Right renal pelvis (tissue), 4 donors: Measurements from ENCODE around the gene ZFYVE19. TPM values are rescaled to one million over a fixed set of nuclear protein-coding genes. Genes with fewer than 3 reads are reported as not detected.
"Not testable (repeated sequence)": the region's sequence is repeated elsewhere in the genome, so short reads cannot be mapped to it uniquely, and the experiment has no call there.

Experiments used
- DNase-seq, 4 donors: peaks; one replicate each; pipeline ENCODE4 v3.0.0-alpha.2; 2013; ENCODE audit warnings: low read depth in 4 of 4, low spot score in 3 of 4, missing footprints in 1 of 4
- polyA plus RNA-seq, 4 donors: library from polyadenylated mRNA; unstranded; fragments of 120-200 nt; gene quantifications; one replicate each; pipeline ENCODE4 v1.2.1, GENCODE V29; 2013; ENCODE audit not compliant: insufficient read length in 4 of 4

ZFYVE19 gene
- polyA plus RNA-seq, 4 donors: 25.4 to 28.4 (median 28.0) TPM

DNA sequence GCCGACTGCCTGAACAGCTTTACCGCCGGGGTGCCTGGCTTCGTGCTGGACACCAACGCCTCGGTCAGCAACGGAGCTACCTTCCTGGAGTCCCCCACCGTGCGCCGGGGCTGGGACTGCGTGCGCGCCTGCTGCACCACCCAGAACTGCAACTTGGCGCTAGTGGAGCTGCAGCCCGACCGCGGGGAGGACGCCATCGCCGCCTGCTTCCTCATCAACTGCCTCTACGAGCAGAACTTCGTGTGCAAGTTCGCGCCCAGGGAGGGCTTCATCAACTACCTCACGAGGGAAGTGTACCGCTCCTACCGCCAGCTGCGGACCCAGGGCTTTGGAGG is 37.8 kb downstream of the ZFYVE19 start:
- DNase-seq: no peak

DNA sequence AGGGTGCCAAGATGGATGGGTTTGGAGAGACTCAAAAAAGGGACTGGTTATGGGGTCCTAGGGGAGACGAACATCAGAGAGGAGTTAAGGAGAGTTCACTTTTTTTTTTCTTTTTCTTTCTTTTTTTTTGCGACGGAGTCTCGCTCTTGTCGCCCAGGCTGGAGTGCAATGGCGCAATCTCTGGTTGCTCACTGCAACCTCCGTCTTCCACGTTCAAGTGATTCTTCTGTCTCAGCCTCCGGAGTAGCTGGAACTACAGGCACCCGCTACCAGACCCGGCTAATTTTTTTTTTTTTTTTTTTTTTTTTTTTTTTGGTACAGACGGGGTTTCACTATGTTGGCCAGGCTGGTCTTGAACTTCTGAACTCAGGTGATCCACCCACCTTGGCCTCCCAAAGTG is 38.1 kb downstream of the ZFYVE19 start:
- DNase-seq: no peak

DNA sequence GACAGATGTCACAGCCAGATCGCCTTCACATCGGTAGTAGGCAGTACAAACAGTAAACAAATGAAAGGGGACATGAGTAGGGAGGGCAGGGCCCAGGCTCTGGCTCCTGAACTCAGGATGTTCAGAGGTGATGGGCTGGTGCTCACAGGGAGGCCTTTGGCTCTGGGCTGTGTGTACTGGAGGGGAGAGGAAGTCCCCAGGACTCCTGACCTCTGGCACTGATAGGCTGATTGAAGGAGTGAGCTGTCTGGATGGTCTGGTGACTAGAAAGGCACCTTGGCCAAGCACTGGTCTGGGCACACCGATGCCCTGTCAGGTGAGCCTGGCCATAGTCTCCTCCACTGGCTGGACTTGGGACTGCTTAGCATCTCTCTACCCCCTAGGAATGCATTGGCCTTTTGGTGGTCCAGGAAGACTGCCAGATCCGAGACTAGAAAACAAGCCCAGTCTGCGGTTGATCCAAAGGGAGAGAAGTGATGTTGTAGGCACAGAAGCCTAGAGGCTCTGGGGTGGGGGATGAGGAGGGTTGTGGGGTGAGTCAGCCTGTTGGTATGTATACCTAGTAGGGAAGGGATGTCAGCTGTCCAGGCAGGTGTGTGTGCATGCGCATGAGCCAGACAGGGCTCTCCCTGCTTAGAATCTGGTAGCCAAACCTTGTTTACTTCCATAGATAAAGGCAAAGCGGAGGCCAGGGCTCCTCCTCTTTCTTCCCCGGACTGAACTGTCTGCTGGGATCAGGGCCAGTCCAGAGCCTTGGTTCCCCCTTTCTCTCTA is 38.8 kb downstream of the ZFYVE19 start:
- DNase-seq: no peak

DNA sequence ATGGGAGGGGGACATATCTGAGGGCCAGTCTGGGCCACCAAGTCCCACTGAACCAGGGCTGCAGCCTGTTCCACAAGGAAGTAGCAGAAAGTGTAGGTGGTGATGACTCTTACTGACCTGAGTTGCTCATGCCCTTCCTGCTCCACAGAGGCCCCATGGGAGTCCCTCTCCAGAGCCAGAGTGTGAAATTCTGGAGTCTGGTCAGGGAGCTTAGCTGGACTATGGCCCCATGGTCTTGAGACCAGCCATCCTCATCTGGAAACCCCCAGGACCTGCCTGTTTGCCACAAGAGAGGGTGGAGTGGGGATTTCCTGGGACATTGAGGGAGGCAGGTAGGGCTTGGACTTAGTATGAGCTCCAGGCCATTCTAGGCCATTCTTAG is 39.9 kb downstream of the ZFYVE19 start:
- no peak for DNase-seq

DNA sequence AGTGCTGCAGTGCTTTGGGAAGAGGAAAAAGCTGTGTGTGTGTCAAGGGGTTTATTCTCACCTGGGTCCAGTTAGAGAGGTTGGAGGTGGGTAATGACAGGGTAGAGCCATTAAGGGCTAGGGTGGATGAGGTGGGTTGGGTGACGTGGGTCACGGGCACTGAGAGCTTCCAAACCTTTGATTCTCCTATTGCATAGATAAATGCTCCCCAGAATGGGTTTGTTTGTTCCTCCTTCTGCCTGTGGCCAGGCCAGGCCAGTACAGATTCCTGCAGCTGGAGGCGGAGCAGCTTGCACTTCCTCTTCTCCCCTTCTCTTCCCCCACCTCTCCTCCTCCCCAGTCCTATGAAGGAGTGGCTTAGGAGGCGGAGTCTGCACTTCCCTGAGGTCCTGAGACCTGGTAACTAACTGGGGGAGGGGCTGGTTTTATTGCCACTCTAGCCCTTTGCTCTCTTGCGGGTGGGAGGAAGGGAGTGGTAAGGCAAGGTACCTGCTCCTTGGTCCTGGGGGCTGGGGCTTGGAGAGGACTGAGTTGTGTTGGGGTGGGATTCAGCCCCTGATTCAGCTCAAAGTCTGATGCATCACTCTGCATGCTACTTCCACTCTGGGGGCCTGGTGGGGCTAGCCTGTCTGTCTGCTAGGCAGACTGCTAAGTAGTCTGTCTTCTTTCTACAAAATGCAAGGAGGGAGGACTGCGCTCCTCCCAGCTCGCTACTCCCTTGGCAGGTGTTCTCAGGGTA is 40.5 kb downstream of the ZFYVE19 start:
- peak in 2 of 4 donors; percentile 77 to 78 for DNase-seq

DNA sequence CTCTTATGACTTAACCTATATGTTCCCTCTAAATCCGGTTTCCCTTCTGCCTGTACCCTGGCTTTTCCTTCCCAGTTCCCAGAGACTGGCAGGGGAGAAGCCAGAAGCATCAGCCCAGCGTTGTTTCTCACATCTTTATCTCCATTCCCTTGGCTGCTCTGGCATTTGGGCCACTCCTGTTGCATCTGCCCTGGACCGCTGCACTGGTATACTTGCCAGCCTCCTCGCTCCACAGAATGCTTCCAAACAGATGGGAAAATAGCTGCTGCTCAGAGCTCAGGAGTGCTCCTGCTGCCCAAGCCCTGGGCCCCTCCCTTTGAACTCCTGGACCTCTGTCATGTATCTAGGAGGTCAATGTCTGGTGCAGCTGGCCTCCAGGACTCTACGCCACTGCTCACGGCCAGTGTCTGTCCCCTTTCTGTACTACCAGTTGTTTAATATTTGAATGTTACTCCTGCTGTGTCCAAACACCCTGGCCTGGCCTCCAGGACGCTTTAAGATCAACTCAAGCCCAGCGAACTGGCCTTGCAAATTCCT is 43.8 kb downstream of the ZFYVE19 start:
- DNase-seq: no peak

DNA sequence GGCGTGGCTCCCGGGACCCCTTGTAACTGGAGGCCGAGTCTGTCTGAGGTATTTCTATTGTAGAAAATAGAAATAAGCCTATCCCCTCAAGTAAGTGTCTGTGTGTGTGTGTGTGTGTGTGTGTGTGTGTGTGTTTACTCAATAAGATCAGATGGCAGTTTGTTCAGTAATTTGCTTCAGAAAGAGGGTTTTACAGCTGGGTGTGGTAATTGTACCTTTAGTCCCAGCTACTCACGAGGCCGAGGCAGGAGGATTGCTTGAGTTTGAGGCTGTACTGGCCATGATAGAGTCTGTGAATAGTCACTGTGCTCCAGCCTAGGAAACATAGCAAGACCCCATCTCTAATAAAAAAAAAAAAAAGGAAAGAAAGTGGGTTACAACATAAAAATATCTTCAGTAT is 45.6 kb downstream of the ZFYVE19 start:
- no peak for DNase-seq

DNA sequence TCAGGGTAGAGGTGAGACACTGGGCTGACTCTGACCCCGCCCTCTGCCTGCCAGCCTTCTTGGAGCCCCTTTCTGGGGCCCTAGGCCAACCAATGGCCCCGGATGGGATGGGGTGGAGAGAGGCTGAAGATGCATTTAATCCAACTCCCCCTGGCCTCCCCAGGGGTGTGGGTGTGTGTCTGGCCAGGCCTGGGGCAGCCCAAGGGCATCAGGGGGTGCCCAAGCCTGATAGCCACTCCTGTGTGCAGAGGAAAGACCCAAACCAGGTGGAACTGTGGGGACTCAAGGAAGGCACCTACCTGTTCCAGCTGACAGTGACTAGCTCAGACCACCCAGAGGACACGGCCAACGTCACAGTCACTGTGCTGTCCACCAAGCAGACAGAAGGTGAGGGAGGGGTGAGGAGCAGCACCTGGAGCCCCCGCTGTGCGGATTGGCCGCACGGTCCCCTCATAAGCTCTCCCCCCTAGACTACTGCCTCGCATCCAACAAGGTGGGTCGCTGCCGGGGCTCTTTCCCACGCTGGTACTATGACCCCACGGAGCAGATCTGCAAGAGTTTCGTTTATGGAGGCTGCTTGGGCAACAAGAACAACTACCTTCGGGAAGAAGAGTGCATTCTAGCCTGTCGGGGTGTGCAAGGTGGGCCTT is 46.5 kb downstream of the ZFYVE19 start:
- DNase-seq: no peak

DNA sequence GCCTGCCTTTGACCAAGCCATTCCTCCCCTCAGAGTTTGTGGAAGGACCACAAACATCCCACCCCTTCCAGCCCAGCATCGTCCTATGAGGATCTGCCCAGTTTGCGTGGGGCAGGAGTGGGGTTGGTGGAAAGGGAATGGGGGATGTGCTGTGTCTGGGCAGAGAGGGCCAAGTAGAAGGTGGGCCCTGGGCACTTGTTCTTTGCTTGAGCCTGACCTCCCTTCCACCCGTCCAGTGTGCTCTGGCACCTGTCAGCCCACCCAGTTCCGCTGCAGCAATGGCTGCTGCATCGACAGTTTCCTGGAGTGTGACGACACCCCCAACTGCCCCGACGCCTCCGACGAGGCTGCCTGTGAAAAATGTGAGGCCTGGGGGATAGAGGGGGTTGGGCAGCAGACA is 47.3 kb downstream of the ZFYVE19 start:
- DNase-seq: no peak

DNA sequence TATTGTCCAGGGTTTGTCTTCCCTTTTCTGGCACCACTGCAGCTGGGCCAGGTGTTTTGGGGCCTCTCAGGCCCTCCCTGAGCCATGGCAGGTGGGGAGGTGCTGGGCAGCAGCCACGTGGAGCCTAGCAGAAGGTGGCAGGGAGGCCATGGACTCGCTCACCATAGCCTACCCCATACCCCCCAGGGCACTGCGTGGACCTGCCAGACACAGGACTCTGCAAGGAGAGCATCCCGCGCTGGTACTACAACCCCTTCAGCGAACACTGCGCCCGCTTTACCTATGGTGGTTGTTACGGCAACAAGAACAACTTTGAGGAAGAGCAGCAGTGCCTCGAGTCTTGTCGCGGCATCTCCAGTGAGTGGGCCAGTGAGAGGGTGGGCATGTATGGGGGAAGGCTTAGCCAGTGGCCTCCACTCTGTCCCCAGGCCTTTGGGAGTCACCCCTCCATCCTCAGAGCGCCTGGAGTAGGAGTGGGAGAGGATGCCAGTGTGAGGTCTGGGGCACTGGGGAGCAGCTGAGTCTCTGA is 48.9 kb downstream of the ZFYVE19 start:
- DNase-seq: no peak

DNA sequence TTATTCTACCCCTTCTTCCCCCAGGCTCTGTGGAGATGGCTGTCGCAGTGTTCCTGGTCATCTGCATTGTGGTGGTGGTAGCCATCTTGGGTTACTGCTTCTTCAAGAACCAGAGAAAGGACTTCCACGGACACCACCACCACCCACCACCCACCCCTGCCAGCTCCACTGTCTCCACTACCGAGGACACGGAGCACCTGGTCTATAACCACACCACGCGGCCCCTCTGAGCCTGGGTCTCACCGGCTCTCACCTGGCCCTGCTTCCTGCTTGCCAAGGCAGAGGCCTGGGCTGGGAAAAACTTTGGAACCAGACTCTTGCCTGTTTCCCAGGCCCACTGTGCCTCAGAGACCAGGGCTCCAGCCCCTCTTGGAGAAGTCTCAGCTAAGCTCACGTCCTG is 49.9 kb downstream of the ZFYVE19 start:
- DNase-seq: no peak

DNA sequence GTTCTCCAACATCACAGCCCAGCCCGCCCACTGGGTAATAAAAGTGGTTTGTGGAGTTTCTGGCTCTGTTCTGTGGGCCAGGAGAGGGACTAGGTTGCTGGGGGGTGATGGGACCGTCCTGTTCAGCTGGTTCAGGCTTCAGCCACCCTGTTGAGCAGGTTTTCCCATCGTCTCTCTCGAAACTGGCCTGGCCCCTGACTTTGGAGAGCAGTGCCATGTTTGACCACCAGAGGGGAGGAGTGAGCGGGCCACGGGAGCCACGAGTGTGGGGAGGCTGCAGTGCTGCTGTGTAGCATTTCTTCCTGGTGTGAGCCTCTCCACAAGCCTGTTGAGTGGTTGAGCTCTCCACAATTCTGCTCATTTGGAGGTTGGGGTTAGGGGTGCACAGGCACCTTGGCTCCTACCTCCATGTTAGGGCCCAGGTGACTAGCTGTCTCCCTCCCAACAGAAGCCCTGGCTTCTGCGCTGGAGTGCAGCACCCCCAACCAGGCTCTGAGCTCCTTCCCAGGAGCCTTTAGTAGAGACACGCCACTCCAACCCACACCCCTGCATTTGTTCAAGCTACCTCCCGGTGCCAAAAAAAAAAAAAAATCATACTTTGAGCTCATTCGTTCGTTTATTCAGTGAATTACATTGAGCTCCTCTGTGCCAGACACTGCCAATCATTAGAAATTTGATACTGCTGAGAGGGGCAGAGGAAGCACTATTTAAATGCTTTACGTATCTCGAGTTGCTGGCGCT is 50.9 kb downstream of the ZFYVE19 start:
- peak in 2 of 4 donors; percentile 70 for DNase-seq

DNA sequence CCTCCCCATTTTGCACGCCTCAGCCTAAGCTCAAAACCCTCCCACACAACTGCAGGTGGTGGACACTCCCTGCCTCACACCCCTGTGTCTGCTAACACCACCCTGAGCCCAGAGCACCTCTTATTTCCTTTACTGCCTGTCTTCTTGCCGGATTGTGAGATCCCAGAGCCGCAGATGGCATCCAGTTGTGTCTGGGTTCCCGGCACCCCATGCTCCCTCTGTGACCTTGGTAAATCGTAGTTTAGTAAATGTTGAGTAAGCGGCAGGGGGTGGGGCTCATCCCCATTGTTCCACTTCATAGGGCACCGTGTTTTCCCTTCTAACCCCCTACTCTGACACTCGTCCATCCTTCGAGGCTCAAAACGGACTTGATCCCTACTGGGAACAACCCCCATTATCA is 51.8 kb downstream of the ZFYVE19 start:
- DNase-seq: no peak

DNA sequence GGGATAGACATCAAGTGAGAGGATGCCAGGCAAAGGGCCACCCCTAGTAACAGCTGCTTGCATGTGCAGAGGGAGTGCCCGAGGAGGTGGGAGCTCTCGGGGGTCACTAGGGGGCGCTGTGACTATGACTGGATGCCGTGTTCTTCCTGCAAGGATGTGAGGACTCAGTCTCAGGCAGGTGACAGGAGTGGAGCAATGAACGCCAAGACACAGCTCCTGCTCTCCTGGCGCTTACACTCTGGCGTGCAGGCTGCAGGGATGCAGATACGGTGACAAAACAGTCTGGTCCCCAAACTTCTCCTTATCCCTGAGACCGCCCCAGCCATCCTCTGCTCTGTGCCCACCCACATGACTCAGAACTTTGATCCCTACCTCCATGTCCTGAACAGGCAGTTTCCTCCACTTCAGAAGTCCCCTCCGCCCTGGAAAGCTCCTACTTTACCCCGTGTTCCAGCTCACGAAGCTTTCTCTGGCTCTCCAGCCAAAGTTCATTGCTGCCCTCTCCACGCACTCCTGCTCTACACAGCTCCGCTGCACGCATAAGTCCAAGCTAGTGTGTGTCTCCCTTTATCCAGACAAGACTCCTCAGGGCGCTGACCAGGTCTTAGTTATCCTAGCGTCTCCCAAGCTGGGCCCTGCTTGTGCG is 52.4 kb downstream of the ZFYVE19 start:
- DNase-seq: peak in 2 of 4 donors; percentile 62 to 65

DNA sequence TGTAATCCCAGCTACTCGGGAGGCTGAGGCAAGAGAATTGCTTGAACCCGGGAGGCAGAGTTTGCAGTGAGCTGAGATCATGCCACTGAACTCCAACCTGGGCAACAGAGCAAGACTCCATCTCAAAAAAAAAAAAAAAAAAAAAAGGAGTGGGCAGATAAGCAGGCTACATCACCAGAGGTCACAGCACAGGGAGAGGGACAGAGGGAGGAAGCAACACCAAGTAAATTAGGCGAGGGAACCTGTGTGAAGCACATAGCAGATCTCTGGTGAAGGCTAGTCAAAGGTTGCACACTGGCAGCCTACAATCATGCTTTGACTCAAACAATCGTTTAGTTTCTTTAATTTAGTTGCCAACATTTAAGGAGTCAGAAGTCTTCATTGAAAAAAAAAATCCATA is 54.3 kb downstream of the ZFYVE19 start:
- DNase-seq: not testable (repeated sequence)

DNA sequence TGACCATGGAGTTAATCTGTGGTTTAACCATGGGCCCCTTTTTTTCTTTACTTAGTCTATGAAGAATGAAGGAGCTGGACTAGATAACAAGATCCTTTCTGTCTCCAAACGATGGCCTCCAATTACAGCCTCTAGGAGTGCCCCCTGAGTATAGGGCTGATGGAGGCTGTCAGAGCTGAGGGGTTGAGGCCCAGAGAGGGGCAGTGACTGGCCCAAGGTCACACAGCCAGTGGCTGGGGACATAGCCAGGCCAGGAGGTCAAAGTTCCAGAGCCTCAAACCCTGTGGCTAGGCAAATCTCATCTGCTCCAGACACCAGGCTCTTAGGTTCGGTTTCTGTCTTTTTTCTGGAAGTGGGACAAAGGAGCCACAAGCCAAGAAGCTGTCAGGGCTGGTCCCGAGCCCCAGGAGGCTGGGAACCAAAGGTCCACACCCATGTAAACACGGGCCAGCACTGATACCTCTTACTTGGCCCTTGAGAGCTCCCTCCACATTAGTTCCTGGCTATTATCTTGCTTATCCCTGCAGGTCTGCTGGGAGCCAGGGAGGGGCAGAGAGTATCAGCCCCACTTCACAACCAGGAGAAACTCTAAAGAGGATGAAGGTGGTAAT is 56.9 kb downstream of the ZFYVE19 start:
- DNase-seq: no peak
